IMR-90 (cell line): ENCODE data around the gene IQCE.

Experiments
- CHD1 ChIP-seq: IDR thresholded peaks from 2 replicates; pipeline ENCODE4 v1.6.1; 2012; ENCODE audit warnings: low read depth, low read length, improper control_type of control experiment
- CTCF ChIP-seq: conservative IDR thresholded peaks from 2 replicates; pipeline ENCODE4 v1.5.1; 2012; ENCODE audit warnings: mild to moderate bottlenecking, low read depth, low read length, improper control_type of control experiment
- FOS ChIP-seq: fragments of 150-350 bp; IDR thresholded peaks from 2 replicates; pipeline ENCODE4 v1.6.1; 2016; ENCODE audit warnings: low read depth, low read length
- MAZ ChIP-seq: IDR thresholded peaks from 2 replicates; pipeline ENCODE4 v1.6.1; 2012; ENCODE audit warnings: low read depth, mild to moderate bottlenecking, low read length, improper control_type of control experiment, moderate library complexity, borderline replicate concordance
- POLR2A ChIP-seq: IDR thresholded peaks from 2 replicates; pipeline ENCODE4 v1.6.1; 2012; ENCODE audit warnings: mild to moderate bottlenecking, low read depth, low read length
- RAD21 ChIP-seq: IDR thresholded peaks from 2 replicates; pipeline ENCODE4 v1.6.1; 2012; ENCODE audit warnings: low read length, improper control_type of control experiment
- RFX5 ChIP-seq: IDR thresholded peaks from 2 replicates; pipeline ENCODE4 v1.8.0; 2012; ENCODE audit warnings: low read depth, mild to moderate bottlenecking, low read length, moderate library complexity
- USF2 ChIP-seq: fragments of 150-350 bp; IDR thresholded peaks from 2 replicates; pipeline ENCODE4 v1.6.1; 2017; ENCODE audit warnings: mild to moderate bottlenecking, antibody characterized with exemption, low read length, low read depth

- TF ChIP-seq CTCF (no peak), RFX5 (no peak), MAZ (no peak), POLR2A (no peak), FOS (0 out of 2 replicates have a peak, but pooled peaks have one; percentile 46), RAD21 (no peak), USF2 (no peak), CHD1 (no peak)
Measured at GRCh38 chr7:2530071-2530987, 28.4 kb upstream of the IQCE start.
